MCF 10A (cell line): ENCODE measurements around the gene SPOCD1. TPM values are rescaled to one million over a fixed set of nuclear protein-coding genes. Genes with fewer than 3 reads are reported as not detected.

ENCODE experiments used
- BruUV-seq: library from RNA; stranded (reverse); fragments of 400-500 nt; replicated peaks from 2 replicates; lab custom pipeline; 2021; lab: Mats Ljungman, UMichigan
- CTCF ChIA-PET: fragments of 300-600 bp; sonication (Branson Sonifier 250); formaldehyde crosslinking; extraction: SDS; loops from one replicate; lab custom pipeline; 2021; ENCODE audit warnings: antibody characterized with exemption, inconsistent platforms; lab: Yijun Ruan, JAX
- POLR2A ChIA-PET: fragments of 300-600, 350-650 bp; sonication (Branson Sonifier 250); formaldehyde crosslinking; extraction: SDS; loops from one replicate; lab custom pipeline; 2020; ENCODE audit warnings: antibody characterized with exemption, inconsistent platforms; lab: Yijun Ruan, JAX
- DNase-seq: peaks from one replicate; pipeline ENCODE4 v3.0.0-alpha.2; 2018; ENCODE audit not compliant: unreplicated experiment
- H3K27ac Mint-ChIP-seq: one replicate; pipeline ENCODE4 v1.8.0; 2022; ENCODE audit warnings: mild to moderate bottlenecking, low read depth, mixed read lengths; ENCODE audit not compliant: unreplicated experiment
- H3K27me3 Mint-ChIP-seq: one replicate; pipeline ENCODE4 v1.8.0; 2022; ENCODE audit warnings: mixed read lengths; ENCODE audit not compliant: insufficient read depth, unreplicated experiment
- H3K36me3 Mint-ChIP-seq: one replicate; pipeline ENCODE4 v1.8.0; 2022; ENCODE audit warnings: mild to moderate bottlenecking, moderate library complexity, mixed read lengths; ENCODE audit not compliant: insufficient read depth, unreplicated experiment
- H3K4me1 Mint-ChIP-seq: one replicate; pipeline ENCODE4 v1.8.0; 2022; ENCODE audit warnings: mixed read lengths; ENCODE audit not compliant: insufficient read depth, unreplicated experiment
- H3K4me3 Mint-ChIP-seq: one replicate; pipeline ENCODE4 v1.8.0; 2022; ENCODE audit warnings: mild to moderate bottlenecking, moderate library complexity, mixed read lengths; ENCODE audit not compliant: unreplicated experiment
- H3K9me3 Mint-ChIP-seq: one replicate; pipeline ENCODE4 v1.8.0; 2022; ENCODE audit warnings: mixed read lengths; ENCODE audit not compliant: unreplicated experiment
- intact Hi-C: fragments of 100-400 bp; cut with micrococcal nuclease; formaldehyde crosslinking; loops from 2 replicates; pipeline ENCODE4 v1.14.1; 2022
- total RNA-seq: library from RNA; stranded (reverse); gene quantifications from 2 replicates; pipeline ENCODE4 v1.2.3, GENCODE V29; 2022
- TF ChIP-seq, protein P1 (sequence below): fragments of 200-600 bp; IDR thresholded peaks from one replicate; pipeline ENCODE4 v1.8.0; 2022; ENCODE audit warnings: antibody characterized with exemption, mild to moderate bottlenecking; ENCODE audit not compliant: unreplicated experiment

SPOCD1 gene
- total RNA-seq, 1 experiment from 2014 or later = 0.47 TPM

- no TSS peak for BruUV-seq
- Mint-ChIP-seq H3K4me1 (peaks cover 19% of the 10 kb centered on the region), H3K27me3 (peaks cover 29% of the 10 kb centered on the region), H3K36me3 (no peaks in the 10 kb centered on the region), H3K4me3 (no peak overlapping the region), H3K27ac (no peak overlapping the region), H3K9me3 (no peaks in the 10 kb centered on the region)
- DNase-seq = no peak
- ChIA-PET POLR2A (no interaction called here), CTCF (no interaction called here)
- intact Hi-C loops = no loop called here
- TF ChIP-seq, protein P1, sequence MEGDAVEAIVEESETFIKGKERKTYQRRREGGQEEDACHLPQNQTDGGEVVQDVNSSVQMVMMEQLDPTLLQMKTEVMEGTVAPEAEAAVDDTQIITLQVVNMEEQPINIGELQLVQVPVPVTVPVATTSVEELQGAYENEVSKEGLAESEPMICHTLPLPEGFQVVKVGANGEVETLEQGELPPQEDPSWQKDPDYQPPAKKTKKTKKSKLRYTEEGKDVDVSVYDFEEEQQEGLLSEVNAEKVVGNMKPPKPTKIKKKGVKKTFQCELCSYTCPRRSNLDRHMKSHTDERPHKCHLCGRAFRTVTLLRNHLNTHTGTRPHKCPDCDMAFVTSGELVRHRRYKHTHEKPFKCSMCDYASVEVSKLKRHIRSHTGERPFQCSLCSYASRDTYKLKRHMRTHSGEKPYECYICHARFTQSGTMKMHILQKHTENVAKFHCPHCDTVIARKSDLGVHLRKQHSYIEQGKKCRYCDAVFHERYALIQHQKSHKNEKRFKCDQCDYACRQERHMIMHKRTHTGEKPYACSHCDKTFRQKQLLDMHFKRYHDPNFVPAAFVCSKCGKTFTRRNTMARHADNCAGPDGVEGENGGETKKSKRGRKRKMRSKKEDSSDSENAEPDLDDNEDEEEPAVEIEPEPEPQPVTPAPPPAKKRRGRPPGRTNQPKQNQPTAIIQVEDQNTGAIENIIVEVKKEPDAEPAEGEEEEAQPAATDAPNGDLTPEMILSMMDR = no peak
Measured at GRCh38 chr1:31772669-31773248, 43.1 kb downstream of the SPOCD1 start.

- no TSS peak for BruUV-seq
- DNase-seq = no peak
- H3K36me3 Mint-ChIP-seq = no peaks in the 10 kb centered on the region
- H3K4me3 Mint-ChIP-seq = no peak overlapping the region
- TF ChIP-seq, protein P1 = no peak
- H3K9me3 Mint-ChIP-seq = no peaks in the 10 kb centered on the region
- peaks cover 29% of the 10 kb centered on the region for H3K27me3 Mint-ChIP-seq
- H3K4me1 Mint-ChIP-seq = peaks cover 19% of the 10 kb centered on the region
- H3K27ac Mint-ChIP-seq = no peak overlapping the region
- ChIA-PET POLR2A (no interaction called here), CTCF (no interaction called here)
- intact Hi-C loops = no loop called here
Measured at GRCh38 chr1:31771891-31772668, 43.7 kb downstream of the SPOCD1 start.

DNA sequence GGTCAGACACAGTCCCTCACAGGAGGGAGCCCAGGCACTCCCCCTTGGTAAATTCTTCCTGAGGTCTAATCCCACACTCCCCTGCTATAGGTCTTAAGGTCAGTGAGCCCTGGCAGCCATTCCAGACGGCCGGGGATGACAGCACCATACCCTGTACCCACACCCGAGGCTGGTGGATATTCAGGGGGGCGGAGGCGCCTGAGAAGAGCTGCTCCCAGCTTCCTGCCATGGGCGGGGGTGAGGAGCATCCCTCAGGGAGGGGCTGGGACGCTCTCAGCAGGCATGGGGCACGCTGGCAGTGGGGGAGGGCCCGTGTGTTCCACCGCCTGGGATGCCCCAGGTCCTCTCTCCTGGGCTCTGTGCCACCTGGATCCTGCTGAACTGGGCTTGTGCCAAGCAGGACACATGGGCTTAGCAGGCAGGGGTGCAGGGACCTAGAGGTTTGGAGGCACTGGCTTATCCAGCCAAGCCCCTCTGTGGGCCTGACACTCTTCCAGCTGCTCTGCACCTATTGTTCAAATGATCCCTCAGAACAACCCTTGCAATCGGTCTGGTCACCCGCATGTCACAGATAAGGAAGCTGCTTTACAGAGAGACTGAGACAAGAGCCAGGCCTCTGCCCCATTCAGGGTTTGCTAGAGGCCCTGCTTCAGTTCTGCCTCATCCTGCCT lies 46.0 kb downstream of the SPOCD1 start:
- POLR2A ChIA-PET = no interaction called here
- Mint-ChIP-seq H3K9me3 (no peaks in the 10 kb centered on the region), H3K36me3 (no peaks in the 10 kb centered on the region), H3K4me1 (peaks cover 19% of the 10 kb centered on the region), H3K4me3 (no peak overlapping the region), H3K27ac (no peak overlapping the region), H3K27me3 (peaks cover 28% of the 10 kb centered on the region)
- TF ChIP-seq, protein P1 = no peak
- no TSS peak for BruUV-seq
- intact Hi-C loops = no loop called here
- peak; percentile 72 for DNase-seq
- CTCF ChIA-PET = interaction anchor here (0.9 kb wide), 1 partner anchor 206 kb away, joined by 3 read pairs; no protein-coding TSS in a partner anchor
